Measurements from ENCODE around the gene VPS13D.
"Not testable (repeated sequence)": the region's sequence is repeated elsewhere in the genome, so short reads cannot be mapped to it uniquely, and the experiment has no call there.

VPS13D gene

GRCh38 chr1:12454406-12455391, 224.9 kb downstream of the VPS13D start:
- no peak for DNase-seq

- not testable (repeated sequence) for DNase-seq
Observed at GRCh38 chr1:12456081-12456480, 226.3 kb downstream of the VPS13D start.

- DNase-seq = no peak
Observed at GRCh38 chr1:12456979-12457378, 227.1 kb downstream of the VPS13D start.

- no peak for DNase-seq
Observed at GRCh38 chr1:12457771-12458170, 227.9 kb downstream of the VPS13D start.

GRCh38 chr1:12458571-12458970, 228.7 kb downstream of the VPS13D start:
- DNase-seq = no peak

GRCh38 chr1:12460121-12460520, 230.3 kb downstream of the VPS13D start:
- no peak for DNase-seq

- peak; percentile 31 for DNase-seq
Observed at GRCh38 chr1:12460911-12461621, 231.2 kb downstream of the VPS13D start.

GRCh38 chr1:12461754-12462153, 231.9 kb downstream of the VPS13D start:
- DNase-seq = no peak

- DNase-seq = no peak
Observed at GRCh38 chr1:12462586-12462985, 232.8 kb downstream of the VPS13D start.

- no peak for DNase-seq
Observed at GRCh38 chr1:12464045-12464461, 234.2 kb downstream of the VPS13D start.

- DNase-seq = no peak
Observed at GRCh38 chr1:12464598-12465056, 234.8 kb downstream of the VPS13D start.

- DNase-seq = no peak
Observed at GRCh38 chr1:12465126-12465525, 235.3 kb downstream of the VPS13D start.

- DNase-seq = no peak
Observed at GRCh38 chr1:12466816-12467215, 237.0 kb downstream of the VPS13D start.

- no peak for DNase-seq
Observed at GRCh38 chr1:12467570-12468286, 237.9 kb downstream of the VPS13D start.

- DNase-seq = no peak
Observed at GRCh38 chr1:12468323-12468722, 238.5 kb downstream of the VPS13D start.

- DNase-seq = no peak
Observed at GRCh38 chr1:12469493-12469892, 239.7 kb downstream of the VPS13D start.

- DNase-seq = no peak
Observed at GRCh38 chr1:12469990-12470389, 240.2 kb downstream of the VPS13D start.

GRCh38 chr1:12470916-12471315, 241.1 kb downstream of the VPS13D start:
- DNase-seq = not testable (repeated sequence)

GRCh38 chr1:12472156-12472797, 242.4 kb downstream of the VPS13D start:
- DNase-seq = peak; percentile 18

- no peak for DNase-seq
Observed at GRCh38 chr1:12472798-12473551, 243.1 kb downstream of the VPS13D start.

GRCh38 chr1:12473596-12474362, 243.9 kb downstream of the VPS13D start:
- DNase-seq = no peak
